Subcutaneous preadipocyte (primary cell): ENCODE results near the gene FEM1B. TPM values are rescaled to one million over a fixed set of nuclear protein-coding genes. Genes with fewer than 3 reads are reported as not detected.

Experiments used
- total RNA-seq: library from RNA; depleted of rRNA; stranded (reverse); fragments of >200 nt; gene quantifications from 2 replicates; pipeline ENCODE4 v1.2.3, GENCODE V29; 2012

Gene FEM1B
- total RNA-seq: 51.8 and 68.2 TPM in 2 replicates

DNA sequence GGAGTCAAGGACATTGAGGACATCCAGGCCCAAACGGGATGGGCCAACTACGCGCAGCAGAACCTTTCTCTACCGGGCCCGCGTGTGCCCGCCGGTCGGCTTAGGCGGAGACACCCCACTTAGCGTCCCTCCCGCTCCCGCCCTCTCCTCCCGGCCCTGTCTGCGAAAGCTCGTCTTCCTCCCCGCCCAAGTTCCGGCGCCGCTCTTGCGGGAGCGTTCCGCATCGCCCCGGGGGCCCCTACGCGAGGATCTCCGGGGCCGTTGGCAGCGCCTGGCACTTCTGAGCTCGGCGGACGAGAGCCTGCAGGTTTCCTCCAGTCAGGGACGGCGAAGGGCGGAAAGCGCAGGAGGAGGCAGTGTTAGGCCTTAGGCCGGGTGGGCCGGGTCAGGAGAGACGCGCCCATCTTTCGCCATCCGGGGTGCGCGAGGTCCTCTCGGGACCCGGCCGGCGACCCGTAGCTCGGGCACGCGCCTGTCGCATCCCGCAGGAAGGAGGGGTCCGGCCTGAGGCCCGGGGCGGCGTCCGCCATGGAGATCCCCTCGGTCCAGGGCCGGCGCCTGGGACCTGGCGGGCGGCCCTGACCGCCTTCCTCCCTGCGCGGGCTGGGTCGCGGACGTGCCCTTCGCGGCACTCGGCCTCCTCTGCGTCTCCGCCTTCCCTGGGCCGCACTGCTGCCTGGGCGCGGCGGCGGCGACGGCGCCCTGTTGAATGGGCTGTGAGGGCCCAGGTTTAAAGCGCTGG is at the start of gene FEM1B:
Gene FEM1B, plus strand, starts transcription at position 143 of the 742 bp plus-strand sequence. CDS start 673 bp downstream, outside the sequence.

DNA sequence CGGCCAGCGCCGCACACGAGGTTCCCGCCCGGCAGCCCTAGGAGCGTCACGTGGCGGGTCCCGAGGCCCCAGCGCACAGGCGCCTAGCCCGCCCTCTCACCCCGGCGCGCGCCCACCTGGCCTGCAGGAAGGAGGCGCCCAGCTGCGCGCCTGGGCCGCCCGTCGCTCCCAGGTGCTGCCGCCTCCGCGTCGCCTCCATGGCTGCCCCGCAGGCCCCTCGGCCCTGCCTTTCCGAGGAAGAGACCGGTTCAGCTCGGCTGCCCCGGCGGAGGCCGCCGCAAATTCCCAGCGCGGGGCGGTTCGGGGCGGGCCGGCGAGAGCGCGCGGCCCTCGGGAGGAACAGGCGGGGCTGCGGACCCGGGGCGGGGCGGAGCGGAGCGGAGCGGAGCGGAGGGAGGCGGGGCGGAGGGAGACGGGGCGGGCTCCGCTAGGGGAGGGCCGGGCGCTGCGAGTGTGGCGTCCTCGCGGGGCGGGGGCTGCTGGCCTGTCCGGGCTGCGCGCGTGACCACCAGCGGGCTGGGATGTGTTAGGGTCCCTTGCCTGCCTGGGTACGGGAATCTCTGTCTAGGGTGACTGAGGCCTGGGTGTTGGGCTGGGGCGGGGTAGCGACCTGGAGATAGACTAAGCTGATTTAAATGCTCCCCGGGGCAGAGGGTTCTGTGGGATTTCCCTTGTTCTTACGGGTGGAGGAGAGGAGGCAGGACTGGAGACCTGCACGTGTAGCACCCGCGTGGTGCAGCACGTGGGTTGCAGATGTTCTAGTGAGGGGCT is 48.0 kb upstream of the FEM1B start, which contains the start of gene CLN6:
Gene CLN6, minus strand, starts transcription at position 343 of the 771 bp plus-strand sequence. Its CDS starts 144 bp downstream, at position 199.

Other genes with a start within 250 kb of the FEM1B start
- 27.4 and 27.9 TPM in 2 replicates for gene PIAS1, start 223.4 kb upstream of the FEM1B start, total RNA-seq
- 1.8 and 3.9 TPM in 2 replicates for gene CALML4, start 72.4 kb upstream of the FEM1B start, total RNA-seq
- 18.7 and 37.9 TPM in 2 replicates for gene CLN6, start 48.0 kb upstream of the FEM1B start, total RNA-seq
- gene ITGA11, start 154.4 kb downstream of the FEM1B start, total RNA-seq: 0.20 and 0.37 TPM in 2 replicates